GM18858 (cell line): ENCODE data around the gene RBPJ.
A peak's percentile ranks its signal among the peaks of the same experiment; 100 is the strongest.

Experiments
- ATAC-seq: cut with Tn5 transposase; IDR thresholded peaks from one replicate; pipeline ENCODE4 v1.9.1; 2021; ENCODE audit not compliant: unreplicated experiment

RBPJ gene

GRCh38 chr4:26372076-26372475 lies 51.3 kb downstream of the RBPJ start:
- no peak for ATAC-seq

- peak; percentile 78 for ATAC-seq
Measured at GRCh38 chr4:26372525-26373172, 51.8 kb downstream of the RBPJ start.

GRCh38 chr4:26375551-26375950 lies 54.7 kb downstream of the RBPJ start:
- no peak for ATAC-seq

DNA sequence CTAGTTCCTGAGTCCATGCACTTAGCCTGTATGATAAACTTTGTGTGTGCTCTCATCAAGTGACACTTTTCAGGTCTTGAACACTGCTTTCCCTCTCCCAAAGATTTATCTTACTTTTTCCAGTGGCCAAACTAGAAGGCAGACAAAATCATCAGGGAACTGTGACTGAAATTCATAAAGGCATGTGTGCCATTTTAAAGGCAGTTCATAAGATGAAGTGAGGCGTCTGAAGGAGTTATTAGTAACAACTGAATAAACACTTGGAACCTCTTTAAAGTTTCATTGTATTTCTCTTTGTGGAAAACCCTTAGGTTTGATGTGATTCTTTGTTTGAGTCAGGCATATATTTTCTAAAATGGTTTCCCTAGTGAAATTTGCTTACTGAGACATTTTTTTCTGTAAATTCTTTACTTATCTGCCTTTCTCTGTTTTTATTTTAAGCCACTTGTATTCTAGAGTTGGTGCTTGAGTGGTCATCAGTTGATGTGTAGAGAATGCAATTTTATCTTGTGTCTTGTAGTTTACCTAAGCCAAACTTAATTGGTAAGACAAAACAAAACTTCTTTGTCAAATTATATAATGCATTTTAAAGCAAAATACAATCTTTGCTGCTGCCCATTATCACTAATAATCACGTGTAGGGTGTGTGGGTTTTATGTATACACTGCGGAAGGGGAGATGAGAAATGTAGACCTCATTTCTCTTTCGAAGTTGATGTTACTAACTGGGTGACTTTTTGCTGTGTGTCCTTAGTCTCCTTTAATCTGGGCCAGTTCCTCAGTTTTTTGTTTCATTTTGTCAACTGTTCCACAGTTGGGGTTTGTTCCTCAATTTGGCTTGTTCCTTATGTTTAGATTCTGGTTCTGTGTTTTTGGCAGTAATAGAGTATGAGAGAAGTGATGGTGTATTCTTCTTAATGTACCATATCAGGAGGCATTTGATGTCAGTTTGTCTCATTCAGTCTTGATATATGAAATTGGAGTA lies 56.8 kb downstream of the RBPJ start:
- ATAC-seq: no peak

GRCh38 chr4:26379837-26380236 lies 59.0 kb downstream of the RBPJ start:
- no peak for ATAC-seq

DNA sequence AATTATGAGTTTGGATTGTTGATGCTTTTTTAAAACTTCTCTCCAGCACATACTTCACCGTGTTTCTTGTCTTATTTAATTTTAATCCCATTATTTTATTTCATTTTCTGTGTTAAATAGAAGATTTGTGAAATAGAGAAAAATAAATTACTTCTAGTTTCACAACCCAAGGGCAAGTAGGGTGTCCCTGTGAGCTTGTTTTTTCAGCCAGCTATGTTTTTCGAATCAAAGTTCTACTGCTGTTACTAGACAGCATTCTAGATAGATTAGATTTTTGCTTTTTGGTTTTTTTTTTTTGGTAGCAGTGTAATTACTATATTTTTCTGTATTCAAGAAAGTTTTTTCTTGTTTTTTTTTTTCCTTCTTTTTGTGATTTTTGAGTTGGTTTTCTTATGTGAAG lies 59.9 kb downstream of the RBPJ start:
- no peak for ATAC-seq

DNA sequence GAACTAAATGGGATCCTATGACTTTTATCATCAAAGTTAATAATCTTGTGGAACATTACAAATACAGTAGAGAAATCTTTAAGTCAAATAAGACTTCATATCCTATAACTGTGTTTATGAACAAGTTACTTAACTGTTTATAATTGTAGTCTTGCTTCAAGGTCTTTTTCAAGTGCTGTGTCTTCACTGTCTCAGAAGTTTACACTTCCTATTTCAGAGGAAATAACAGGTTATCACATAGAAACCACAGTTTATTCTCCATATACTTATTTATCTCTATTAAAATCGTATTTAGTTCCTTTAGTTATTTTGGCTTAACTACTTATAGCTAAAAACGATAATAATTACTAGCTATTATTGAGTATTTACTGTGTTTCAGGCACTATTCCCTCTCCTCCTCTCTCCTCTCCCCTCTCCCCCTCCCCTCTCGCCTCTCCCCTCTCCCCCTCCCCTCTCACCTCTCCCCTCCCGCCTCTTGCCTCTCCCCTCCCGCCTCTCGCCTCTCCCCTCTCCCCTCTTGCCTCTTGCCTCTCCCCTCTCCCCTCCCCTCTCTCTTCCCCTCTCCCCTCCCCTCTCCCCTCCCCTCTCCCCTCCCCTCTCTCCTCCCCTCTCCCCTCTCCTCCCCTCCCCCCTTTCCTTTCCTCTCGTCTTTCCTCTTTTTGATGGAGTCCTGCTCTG lies 63.7 kb downstream of the RBPJ start:
- no peak for ATAC-seq

- no peak for ATAC-seq
Measured at GRCh38 chr4:26385690-26386089, 64.9 kb downstream of the RBPJ start.

DNA sequence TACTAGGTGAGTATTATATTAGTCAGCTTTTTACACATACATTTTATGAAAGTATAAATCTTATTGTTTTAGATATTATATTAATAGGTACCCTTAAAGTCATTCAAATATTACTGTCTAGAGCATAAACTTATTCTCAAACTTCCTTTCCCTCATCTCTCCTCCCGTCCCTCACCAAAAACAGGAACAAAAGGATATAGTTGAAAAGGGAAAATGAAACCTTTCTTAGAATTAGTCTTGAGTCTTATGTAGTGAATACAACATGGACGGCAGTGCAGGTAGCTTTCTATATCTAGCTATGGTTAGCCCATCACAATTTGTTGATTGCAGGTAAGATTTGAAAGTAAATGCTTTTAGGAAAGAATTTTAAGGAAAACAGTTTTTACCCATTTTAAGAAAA lies 65.6 kb downstream of the RBPJ start:
- no peak for ATAC-seq

GRCh38 chr4:26388671-26389070 lies 67.9 kb downstream of the RBPJ start:
- no peak for ATAC-seq

DNA sequence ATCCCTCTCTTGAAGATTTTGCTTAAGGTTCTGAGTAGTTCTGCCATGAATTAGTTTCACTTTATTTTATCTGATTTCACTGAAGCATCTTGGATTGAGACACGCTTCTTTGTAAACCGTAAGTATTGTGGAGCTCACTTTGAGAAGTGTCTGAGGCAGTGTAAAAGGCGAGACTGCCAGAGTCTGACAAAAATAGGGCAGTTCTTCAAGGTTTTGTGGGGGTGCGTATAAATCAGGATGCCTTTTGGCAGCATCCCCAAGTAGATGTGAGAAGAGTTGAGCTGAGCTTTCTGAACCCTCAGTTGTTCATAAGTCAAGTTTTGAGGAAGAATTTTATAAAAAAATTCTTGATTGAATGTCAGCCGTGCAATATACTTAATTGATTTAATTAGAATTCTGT lies 76.3 kb downstream of the RBPJ start:
- ATAC-seq: no peak

DNA sequence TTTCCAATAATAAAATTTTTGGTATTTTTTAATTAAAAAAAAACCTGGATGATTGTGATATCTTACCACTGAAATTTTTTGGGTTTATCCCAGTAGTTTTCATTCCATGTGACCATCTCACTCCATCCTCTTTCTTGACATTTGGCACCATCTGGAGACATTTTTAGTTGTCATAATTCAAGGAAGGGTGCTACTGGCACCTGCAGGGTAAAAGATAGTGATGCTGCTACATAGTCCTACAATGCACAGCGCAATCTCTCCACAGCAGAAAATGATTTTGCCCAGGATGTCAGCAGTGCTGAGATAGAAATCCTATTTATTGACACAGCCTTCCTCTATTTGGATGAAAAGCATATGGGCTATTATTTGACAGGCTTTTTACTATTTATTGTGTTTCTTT lies 79.3 kb downstream of the RBPJ start:
- ATAC-seq: no peak

DNA sequence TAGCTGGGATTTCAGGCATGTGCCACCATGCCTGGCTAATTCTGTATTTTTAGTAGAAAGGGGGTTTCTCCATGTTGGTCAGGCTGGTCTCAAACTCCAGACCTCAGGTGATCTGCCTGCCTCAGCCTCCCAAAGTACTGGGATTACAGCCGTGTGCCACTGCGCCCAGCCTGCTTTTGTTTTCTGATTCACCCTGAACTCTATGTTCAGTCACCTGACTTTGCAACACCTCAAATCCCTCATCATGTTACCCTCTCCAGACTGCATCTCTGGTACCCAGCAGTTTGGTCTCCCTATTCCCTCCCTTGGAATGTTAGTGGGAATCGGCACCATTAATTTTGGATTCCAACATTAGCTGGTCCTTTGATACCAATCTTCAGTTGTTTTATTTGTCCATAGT lies 81.2 kb downstream of the RBPJ start:
- peak; percentile 8 for ATAC-seq

DNA sequence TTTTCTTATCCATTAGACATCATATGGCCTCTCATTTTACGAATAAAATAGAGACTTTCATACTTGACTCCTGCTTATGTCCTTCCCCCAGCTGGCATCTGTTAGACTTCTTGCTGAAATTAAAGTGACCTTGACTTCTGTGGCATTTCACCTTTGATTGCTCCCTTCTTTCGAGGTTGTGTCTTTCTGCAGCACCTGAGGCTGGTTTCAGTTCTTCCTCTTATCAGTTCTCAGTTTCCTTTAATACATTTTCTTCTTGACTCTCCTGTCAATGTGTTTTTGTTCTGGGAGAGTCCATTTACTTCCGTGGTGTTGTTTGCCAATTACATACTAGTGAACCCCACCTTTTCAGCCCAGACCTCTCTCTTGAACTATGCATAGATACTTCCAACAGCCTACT lies 81.6 kb downstream of the RBPJ start:
- peak; percentile 70 for ATAC-seq

DNA sequence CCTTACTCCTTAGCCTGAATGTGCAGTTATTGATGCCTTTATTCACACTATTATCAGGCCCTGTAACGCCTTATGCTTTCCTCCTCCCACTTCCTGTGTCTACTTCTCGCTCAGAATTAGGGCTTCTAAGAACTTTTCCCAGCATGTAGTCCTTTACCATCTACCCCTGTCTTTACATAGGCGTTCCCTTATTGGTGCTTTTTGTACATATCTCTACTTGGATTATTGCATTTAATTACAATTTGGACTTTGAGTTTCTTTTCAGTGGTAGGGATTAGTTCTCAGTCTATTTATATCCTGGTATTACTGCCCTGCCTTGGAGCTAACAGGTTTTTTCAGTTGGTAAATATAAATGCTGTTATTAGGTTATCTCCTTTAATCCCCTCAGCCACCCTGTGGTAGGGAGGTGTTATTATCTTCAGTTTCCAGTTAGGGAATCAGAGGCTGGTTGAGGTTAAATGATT lies 84.0 kb downstream of the RBPJ start:
- no peak for ATAC-seq

DNA sequence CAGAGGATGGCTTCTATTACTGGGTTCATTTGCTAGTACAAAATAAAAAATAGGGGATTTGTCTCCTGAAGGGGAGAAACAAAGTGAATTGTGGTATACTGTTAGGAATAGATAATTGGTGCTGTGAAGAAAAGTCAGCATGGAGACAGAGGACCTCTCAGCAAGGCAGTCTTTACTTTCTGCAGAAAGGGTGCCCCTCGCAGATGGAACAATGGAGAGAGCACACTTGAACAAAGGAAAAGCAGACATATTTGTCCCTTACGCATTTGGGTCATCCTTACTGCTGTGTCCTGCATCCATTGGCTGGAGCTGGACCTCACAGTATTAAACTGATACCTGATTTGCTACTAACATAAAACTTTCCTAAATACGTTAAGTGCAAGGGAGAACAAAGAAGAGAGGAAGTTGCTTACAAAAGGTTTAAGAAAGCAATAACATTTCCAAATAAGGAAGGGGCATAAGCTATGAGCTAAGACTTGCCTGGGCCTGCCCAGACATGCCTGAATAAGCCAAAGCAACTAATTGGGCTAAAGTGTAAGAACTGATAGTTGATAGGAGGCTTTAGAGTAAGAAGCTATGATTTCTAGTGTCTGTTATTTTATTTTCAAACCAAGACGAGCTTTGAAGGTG lies 85.6 kb downstream of the RBPJ start:
- ATAC-seq: no peak

DNA sequence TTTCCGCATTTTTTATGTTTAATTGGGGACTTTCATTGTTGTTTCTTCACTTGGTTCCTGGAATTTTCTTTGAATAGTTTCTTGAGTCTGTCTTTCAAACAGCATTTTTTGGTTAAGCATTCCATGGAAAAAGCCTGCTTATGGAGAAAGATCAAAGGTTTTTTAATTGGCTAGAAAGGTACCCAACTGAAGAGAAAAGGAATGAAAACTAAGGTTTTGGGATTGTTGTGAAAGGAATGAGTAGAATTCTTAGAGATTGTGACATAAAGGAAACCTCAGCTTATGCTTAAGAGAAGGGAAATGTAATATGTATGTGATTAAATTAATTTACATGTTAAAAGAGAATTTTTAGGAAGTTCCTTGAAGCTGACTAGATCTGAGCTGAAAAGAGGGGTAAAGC lies 86.7 kb downstream of the RBPJ start:
- ATAC-seq: no peak

- ATAC-seq: peak; percentile 77
Measured at GRCh38 chr4:26410385-26411293, 89.8 kb downstream of the RBPJ start.

DNA sequence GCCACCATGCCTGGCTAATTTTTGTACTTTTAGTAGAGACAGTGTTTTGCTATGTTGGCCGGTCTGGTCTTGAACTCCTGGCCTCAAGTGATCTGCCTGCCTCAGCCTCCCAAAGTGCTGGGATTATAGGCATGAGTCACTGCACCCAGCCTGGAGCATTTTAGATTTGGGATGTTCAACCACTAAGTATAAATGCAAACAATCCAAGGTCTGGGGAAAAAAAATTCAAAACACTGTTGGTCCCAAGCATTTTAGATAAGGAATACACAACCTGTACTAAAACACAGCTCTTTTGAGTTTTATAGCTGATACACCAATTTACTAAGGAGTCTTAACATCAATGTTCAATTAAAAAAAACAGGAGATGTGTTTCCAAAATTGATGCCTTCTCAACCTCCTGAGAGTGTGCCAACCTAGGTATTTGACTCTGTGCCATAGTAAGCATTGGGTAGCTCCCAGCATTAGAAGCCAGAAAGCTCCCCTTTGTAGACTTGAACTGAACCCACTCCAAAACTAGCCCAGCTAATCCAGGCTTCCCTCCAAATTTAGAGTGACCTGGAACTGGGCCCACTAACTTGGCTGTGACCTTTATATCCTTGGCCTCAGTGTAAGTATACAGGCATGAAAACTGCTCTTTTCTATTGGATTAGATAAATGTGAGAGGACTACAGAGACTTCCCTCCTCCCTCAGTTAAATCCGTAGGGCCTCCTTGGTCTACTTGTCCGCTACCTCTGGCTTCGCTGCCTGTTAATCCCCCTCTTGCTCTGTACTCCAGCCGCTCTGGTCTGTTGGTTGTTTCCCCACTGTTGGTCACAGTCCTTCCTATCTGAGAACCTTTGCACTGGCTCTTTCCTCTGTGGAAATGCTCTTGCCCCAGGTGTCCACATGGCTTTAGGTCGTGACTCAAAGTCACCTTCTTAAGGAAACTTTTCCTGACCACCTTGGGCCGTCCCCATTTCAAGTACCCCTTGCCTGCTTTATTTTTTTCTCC lies 91.9 kb downstream of the RBPJ start:
- no peak for ATAC-seq
